HG02840 (cell line): ENCODE measurements around the gene TARS3.
A peak's percentile ranks its signal among the peaks of the same experiment; 100 is the strongest.
"Not testable (repeated sequence)": the region's sequence is repeated elsewhere in the genome, so short reads cannot be mapped to it uniquely, and the experiment has no call there.

Source experiments
- ATAC-seq: cut with Tn5 transposase; IDR thresholded peaks from one replicate; pipeline ENCODE4 v1.9.1; 2021; ENCODE audit warnings: mild to moderate bottlenecking, moderate library complexity, moderate number of reproducible peaks; ENCODE audit not compliant: unreplicated experiment, low FRiP score

Gene TARS3

DNA sequence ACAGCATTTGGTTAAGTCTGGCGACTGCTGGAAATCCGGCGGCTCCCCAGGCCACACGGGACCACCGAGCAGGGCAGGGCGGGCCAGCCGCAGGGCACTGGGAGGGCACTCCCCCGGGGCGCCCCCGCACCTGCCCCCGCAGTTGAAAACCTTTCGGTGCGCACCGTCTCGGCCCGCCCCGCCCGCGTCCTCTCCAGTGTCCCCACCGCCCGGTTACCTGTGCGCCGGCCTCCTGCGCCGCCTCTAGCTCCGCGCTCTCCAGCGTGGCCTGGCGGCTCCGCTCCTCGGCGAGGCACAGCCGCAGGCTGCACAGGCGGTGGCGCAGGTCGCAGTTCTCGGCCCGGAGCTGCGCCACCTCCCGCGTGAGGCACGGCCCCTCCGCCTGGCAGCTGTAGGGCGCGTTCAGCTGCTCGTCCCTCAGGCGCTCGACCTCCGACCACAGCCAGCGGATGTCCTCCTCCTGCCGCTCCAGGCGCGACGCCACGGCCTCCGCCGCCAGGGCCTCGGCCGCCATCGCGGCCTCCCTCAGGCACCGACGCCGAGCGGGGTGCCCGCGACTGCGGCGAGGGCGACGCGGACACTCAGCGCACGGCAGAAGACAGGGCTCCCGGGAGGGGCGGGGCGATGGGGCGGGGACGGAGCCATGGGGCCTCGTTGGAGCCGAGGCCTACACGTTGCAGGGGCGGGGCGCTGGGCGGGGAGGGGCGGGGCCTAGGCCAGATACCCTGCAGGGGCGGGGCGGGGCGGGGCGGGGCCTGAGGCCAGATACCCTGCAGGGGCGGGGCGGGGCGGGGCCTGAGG is at the start of gene TARS3:
TSS of gene TARS3 (minus strand) at position 600 of the 801 bp plus-strand sequence. CDS start at position 514, 86 bp downstream.
- peak; percentile 87 for ATAC-seq

DNA sequence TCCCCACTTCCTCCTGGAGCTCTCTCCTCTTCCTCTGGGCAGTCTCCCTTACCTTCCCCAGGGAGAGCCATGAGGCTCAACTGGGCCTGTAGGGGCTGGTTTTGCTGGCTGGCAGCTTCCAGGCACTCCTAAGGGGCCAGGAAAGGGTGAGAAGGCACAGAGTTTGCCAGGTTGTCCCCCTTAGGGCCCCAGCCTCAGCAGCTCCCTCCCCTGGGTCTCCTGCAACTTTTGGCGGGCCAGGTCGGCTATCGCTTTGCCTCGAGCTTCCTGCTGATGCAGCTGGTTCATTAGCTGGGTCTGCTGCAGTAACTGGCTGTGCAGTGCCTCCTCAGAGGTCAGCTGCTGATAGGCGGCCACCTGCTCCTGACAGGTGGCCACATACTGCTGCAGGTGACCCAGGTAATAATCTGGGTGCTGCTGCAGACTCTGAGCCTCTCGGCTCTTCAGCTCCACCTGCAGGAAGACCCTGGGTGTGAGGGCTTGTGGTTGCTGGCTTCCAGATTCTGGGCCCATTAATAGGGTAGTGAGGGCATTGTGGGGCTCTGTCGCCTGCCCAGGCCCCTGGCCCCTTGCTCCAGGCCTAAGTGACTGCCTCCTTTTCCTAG is 49.3 kb upstream of the TARS3 start:
- no peak for ATAC-seq

DNA sequence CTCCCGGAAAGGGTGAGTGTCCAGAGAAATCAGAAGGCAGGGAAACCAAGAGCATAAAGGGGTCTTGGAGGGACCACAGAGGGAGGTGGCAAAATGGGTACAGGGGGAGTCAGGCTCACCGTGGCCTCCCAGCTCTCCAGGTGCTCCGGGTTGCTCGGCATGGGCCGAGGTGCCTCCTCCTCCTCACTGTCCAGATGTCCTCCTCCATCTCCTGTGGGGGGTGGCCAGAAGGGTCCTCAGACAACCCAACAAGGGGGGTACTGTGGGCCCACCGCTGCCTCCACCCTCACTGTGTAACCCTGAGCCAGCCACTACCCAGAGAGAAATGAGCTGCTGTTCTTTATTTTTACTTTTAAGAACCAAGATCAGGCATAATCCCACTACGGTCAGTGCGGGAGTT is 48.6 kb upstream of the TARS3 start:
- no peak for ATAC-seq

DNA sequence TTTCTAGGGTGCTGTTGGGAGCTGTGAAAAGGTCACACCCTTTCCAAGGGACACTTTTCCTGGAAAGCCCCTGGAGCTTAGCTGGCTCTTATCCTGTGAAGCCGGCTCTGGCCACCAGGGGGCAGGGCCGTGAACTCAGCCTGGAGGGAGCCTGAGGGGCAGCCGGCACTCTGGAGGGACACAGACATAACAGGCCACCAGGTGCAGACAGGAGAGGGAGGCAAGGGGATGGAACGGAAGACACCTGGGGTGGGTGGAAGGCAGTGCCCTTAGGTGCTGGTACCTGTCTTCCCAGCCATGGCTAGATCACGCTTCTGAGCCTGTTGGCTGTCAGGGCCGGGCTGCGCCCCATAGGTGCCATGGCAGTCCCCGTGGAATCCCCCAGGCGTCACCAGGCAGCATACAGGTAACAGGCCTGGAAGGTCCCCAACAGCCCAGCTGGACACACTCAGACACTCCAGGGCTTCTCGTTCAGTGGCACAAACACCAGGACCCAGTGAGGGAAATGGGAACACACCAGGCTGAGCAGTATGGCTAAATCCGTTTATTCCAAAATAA is 42.9 kb upstream of the TARS3 start:
- not testable (repeated sequence) for ATAC-seq

DNA sequence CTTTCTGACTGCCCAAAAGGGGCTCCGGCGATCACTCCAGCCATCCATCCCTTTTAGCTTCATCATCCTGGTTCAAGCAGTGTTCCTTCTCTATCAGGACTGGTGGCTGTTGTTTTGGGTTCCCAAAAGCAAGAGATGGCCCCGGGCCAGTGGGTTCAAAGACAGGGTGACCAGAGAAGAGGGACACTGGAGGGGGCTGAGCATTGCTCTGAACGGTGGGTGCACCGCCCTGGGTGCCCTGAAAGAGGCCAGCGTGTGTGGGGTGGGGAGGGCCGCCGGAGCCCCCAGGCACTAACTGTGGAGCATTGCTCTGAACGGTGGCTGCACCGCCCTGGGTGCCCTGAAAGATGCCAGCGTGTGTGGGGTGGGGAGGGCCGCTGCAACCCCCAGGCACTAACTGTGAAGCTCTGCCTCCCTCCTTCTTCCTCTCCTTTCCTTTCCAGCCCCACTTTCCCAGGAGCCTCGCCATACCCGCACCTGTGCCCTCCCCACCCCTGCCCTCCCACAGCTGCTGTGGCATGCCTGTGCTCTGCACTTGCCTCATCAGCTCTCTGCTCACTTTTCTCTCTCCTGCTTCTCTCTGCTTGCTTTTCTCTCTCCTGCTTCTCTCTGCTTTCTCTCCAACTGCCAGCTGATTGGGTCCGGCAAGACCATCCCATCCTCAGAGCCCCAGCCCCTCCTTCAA is 41.6 kb upstream of the TARS3 start:
- ATAC-seq, result no peak

DNA sequence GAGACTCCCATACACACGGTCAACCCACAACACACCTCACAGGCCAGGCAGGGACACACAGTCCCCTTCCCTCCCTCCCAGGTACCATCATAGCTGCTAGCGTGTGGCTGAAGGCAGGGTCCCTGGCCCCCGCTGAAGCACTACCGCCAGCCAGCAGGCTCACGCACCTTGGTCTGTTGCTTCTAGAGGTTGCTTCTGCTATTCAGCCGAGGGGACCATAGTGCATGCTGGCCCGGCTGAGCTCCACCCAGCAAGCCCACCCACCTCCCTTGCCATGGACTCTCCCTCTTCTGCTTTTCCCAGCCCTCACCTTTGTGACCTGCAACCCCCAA is 41.0 kb upstream of the TARS3 start:
- not testable (repeated sequence) for ATAC-seq

- not testable (repeated sequence) for ATAC-seq
Measured at GRCh38 chr15:101764669-101765339, 40.5 kb upstream of the TARS3 start.

- ATAC-seq, result not testable (repeated sequence)
Measured at GRCh38 chr15:101746716-101747082, 22.4 kb upstream of the TARS3 start.

DNA sequence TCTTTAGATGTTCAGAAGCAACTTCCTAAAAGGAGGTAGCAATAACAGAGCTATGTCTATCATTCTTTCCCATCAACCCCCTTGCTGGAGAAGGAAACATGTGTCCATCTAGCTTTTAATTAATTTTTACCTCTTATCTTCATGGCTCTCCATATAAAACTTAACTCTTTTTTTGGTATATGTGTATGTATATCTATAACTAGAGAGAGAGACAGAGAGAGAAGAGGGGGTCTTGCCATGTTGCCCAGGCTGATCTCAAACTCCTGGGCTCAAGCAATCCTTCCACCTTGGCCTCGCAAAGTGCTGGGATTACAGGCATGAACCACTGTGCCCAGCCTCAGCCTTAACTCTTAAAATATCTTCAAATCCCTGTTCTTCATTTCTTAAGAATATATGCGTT is 10.6 kb upstream of the TARS3 start:
- ATAC-seq, result not testable (repeated sequence)

DNA sequence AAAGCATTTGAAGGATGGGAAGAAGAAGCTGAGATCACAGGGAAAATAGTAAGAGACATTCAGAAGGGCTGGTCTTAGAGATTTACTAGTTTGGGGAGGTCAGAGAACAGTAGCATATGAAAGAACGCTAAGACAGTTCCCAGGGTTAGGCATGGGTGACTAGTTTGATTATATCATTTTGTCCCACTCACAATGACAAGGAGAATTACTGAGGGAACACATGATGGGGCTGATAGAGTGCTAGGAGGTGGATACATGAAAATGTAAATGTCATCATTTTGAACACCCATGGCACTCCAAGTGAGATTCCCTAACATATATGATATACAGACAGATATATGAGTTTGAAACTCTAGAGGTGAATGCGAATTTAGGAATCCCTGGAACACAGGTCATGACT is 9.3 kb upstream of the TARS3 start:
- no peak for ATAC-seq

GRCh38 chr15:101732772-101733171 is 8.5 kb upstream of the TARS3 start:
- no peak for ATAC-seq

DNA sequence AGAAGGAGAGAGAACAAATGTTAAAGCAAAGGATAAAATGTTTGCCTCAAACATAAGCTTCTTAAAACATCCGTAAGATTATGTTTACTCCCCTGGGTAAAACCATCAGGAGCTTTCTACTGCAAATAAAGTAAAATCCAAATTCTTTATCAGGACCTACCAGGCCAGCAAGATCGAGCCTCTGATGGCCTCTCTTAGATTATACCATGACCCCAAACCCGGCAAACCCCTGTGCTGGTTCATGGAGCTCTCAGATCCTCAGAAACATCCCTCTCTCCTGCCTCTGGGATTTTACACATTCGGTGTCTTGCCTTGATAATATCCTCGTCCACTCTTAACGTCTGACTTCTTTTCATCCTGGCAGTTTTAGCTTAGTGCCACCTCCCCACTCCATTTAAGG is 7.5 kb upstream of the TARS3 start:
- ATAC-seq, result no peak

- no peak for ATAC-seq
Measured at GRCh38 chr15:101727186-101727585, 2.9 kb upstream of the TARS3 start.

DNA sequence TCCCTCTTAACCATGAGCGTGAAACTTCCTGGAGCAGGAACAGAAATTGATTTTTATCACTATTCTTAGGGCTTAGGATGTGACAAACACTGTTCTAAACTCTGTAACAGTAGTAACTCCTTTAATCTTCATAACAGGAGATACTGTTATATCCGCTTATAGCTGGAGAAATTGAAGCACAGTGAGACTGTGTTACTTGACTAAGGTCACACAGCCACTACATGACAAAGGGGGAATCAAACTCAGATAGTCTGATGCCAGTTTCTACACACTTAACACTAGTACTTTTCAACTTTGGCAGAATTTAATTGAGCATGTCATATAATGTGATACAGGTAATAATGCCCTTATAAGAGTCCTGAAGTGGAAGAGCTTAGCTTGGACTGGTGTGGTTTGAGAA is 800 bp upstream of the TARS3 start:
- ATAC-seq, result no peak

DNA sequence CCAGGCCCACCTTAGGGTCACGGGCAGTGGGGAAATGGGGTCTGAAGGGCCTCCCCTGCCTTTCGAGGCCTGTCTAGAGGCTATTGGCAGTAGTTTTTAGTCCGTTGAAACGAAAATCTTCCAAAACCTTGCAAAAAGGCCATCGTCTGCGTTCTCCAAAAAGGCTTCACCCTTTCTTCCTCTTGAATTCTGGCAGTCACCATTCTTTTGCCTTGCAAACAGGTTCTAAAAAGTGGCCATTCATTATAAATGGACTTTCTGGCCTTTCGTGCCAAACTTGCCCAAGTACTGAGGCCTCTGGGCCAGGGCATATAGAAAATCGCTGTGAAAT is 367 bp upstream of the TARS3 start:
- no peak for ATAC-seq

GRCh38 chr15:101723171-101723873 is 951 bp downstream of the TARS3 start:
- ATAC-seq, result peak; percentile 36

GRCh38 chr15:101718896-101719295 is 5.4 kb downstream of the TARS3 start:
- no peak for ATAC-seq

DNA sequence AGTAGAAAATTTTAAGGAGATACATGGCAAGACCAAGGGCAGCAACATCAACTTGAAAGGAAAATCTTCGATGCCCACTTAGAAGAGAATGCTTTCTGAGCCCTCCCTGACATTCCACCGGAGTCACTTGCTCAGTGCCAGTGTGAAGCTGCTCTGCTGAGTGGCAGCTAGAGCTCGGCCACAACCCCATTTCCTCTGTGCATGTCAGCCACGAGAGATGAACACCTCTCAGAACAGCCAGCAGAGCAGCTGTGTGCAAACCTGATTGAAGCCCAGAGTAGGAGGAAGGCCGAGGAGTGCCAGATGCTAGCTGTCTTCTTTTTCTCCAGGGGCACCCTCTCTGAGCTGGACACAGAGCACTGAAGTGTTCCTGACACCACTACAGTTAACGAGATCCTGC is 12.2 kb downstream of the TARS3 start:
- ATAC-seq, result no peak

DNA sequence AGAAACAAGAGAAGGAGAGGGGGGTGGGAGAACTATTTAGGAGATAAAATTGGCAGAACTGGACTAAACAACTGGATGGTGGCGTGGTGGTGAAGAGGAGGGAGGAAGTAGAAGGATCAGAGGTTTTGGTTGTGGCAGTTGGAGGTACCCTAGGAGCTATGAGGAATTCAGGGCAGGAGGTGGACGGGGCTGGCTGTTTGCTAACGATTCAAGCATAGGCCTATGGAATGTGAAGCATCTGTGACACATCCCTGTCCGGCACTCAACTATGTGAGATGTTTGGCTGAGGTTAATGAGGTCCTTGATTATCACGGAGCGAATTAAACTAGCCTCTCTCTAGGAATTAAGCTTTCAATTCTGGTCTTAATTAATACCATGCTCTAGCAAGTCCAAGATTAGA is 13.5 kb downstream of the TARS3 start:
- no peak for ATAC-seq

DNA sequence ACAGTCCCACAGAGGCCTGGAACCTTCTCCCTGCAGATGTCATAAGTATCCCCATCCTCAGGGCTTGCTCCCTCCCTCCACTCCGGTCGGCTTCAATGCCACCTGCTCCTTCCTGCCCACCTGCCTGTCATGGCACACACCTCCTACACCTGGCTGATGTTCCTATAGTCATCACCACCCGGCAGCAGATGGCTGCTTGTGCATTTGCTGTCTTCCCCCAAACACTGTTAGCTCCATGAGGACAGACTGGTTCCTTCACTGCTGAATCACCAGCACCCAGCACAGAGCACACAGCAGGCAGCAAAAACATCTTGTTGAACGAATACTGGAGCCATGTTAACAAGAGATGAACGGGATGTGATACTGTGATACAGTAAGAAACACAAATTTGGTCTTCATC is 14.8 kb downstream of the TARS3 start:
- no peak for ATAC-seq
